Brain pericyte (primary cell): ENCODE data around the gene PYY.

Source experiments
- DNase-seq: peaks from one replicate; pipeline ENCODE4 v3.0.0-alpha.2; 2012; ENCODE audit warnings: low read depth, low spot score

PYY gene

DNA sequence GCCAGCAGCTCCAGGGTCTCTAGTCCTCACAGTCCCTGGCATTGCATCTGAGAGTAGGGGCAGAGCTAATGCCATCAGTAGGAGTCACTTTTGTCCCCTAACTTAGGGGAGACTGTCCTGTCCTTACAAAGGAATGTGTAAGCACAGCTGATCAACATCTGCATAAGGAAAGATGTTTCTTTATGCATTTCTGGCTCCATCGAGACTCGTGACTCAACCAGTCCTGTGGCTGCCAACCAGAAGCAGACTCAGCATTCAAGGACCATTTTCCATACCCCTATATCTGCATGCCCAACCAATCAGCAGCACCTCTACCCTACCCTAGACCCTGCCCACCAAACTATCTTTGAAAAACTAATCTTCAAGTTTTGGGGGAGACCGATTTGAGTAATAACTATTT is 38.2 kb downstream of the PYY start:
- DNase-seq = no peak

DNA sequence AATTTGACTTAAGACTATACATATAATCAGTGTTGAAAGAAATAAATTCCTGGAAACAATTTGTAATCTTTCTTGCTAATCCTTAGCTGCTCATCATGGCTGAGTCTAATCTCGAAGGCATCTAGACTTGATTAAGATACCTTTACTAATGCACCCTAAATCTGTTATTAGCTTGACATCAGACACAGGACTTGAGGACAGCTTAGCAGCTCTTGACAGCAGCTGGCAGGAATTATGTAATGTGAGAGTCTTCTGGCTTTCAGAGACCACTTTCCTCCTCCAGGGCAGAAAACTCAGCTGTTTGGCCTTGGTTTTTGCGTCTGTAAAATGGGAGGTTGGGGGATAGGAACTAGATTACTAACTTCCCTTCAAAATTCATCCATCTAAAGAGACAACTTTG is 39.3 kb downstream of the PYY start:
- DNase-seq = no peak

DNA sequence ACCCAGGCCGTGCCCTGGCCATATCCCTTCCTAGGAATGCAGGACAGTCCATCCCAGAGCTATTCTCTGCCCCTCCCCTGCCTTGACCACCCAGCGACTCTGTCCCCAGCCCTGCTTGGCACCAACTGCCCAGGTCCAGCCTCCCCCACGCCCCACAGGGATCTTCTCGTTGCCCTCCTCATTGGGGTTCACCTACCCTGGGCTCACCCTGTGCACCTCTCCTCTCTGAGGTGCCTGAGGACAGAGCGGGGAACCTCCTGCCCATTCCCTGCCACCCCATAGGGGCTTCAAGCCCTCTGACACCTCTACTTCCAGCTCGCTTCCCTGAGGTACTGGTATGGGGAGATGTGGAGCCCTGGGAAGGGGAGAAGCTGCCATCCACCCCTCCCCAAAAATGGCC is 40.2 kb downstream of the PYY start:
- no peak for DNase-seq

DNA sequence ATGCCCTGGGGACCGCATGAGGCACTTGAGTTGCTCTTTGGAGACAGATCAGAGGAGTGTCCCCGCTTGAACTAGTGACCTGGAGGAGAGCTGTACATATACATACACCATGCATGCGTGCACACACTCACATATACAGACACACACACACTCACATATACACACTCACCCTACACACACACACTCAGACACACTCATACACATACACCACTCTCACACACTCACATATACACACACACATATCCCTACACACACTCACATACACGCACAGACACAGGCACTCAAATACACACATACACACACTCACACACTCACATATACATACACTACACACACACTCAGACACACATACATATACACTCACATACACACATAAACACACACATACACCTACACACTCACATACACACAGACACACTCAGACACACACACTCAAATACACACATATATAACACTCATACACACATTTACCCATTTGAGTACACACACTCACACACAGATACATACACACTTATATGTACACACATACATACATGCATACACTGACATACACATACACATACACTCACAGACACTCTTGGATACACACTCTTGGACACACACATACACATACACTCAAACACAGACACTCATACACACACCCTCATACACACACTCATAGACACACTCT is 41.0 kb downstream of the PYY start:
- no peak for DNase-seq

DNA sequence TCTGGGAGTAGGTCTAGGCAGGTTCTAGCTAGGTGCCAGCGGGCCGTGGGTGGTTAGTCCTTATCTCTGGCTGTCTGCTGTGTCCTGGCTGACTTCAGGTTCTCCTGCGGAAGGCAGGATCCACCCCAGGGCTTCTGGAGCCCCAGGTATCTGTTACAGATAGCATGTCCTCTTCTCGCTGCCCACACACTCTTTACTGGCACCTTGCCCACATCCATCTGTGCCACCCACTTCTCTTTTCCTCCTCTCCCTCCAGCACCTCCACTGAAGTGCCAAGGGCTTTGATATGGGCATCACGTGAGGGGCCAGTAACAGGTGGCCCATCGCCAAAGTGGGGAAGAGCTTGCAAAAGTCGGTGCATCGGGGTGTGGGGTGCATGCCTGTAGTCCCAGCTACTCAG is 41.8 kb downstream of the PYY start:
- DNase-seq = no peak

DNA sequence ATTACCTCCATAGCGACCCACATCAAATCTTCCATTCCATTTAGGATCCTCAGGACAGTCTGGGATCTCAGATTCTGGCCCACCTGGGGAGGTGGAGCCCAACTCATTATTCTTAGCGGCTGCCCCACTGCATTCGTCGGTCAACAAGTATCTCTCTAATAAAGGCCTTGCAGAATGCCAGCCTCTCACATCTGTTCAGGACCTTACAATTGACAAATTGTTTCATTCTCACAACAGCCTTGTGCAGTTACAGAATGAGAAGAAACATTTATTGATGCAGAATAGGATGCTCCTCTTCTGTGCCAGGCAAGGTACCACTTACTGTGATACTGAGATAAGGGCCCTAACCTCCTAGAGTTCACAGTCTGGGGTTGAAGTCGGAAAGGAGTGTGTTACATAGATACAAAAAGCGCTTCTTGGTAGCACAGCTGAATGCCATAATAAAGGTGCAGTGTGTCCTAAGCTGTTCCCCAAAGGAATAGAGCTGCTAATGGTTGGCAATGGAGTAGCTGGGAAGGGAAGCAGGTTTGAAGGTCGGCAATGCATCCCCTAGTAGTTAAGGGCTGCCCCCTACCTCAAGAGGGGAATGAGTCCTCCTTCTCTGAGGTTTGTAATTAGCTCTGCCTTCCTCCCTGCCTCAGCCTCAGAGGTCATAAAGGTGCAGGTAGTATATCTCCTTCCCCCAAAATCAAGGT is 44.1 kb downstream of the PYY start:
- no peak for DNase-seq

DNA sequence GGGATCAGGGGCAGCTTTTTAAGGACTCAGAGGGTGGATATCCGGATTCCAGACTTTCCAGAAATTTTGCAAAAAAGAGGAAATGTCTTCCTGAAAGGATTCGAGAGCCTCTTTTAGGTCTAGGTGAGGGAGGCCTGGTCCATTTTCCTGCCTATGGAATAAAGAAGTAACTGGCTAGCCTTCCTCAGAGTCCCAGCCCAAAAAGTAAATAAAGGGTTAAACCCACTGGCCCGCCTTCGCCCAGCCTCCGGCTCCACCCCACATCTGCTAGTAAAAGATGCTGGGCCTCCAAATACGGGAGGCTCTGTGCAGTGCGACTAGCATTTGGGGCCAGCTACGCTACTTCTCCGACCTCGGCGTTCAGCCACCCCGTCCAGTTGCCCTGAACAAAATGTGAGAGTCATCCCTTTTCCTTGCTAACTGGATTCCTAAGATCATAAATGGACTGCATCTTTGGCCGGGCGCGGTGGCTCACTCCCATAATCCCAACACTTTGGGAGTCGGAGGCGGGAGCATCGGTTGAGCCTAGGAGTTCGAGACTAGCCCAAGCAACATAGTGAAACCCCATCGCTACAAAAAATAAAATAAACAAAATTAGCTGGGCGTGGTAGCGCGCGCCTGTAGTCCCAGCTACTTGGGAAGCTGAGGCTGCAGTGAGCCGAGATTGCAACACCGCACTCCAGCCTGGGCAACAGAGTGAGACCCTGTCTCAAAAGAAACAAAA is 45.6 kb downstream of the PYY start:
- no peak for DNase-seq

DNA sequence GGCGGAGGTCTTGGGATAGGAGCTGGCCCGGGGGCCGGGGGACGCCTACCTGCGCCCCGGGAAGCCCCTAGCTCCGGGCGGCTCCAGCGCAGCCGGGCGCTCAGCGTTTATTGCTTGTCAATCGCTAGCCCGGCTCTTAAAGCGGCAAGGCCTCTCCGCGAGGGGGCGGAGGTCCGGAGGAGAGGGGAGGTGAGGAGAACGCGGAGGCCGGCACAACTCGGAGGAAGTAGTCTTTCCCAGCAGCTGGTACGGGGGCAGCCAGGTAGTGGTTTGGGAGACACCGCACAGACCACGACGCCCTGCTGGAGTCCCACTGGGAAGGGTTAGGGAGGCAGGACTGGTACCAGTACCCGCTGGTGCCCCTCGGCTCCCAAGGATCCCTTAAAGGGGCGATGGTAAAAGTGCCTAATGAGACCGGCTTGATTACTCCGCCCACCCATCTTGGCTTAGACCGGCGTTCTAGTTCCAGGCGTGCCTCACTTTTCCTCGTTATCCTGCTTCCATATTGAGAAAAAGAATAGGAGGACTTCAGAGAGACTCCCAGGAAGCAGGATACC is 46.2 kb downstream of the PYY start, which contains the start of gene MPP2:
Gene MPP2, minus strand, starts transcription at position 112 of the 557 bp plus-strand sequence. CDS start 3,076 bp downstream, outside the sequence.
- DNase-seq = peak; percentile 24

DNA sequence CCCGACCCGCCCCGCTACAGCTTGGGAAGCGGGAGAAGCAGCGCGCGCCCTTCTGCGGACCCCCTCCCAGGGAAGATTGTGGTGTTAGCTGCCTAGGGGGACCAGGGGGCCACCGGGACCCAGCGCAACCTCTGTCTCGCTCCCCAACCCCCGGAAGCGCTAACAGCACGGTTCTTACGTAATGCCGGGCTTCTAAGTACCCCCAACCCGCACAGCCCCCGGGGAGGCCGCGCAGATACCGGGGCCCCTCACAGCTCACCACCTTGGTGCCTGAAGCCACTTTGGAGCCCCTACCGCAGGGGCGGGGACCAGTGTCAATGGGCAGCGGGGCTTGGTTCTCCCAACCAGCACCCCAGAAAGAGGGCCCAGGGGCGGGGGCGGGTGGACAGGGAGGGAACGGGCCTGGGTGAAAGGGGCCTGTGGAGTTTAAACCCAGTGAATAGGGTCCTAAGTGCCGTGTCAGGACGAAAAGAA is 46.8 kb downstream of the PYY start:
- DNase-seq = no peak

DNA sequence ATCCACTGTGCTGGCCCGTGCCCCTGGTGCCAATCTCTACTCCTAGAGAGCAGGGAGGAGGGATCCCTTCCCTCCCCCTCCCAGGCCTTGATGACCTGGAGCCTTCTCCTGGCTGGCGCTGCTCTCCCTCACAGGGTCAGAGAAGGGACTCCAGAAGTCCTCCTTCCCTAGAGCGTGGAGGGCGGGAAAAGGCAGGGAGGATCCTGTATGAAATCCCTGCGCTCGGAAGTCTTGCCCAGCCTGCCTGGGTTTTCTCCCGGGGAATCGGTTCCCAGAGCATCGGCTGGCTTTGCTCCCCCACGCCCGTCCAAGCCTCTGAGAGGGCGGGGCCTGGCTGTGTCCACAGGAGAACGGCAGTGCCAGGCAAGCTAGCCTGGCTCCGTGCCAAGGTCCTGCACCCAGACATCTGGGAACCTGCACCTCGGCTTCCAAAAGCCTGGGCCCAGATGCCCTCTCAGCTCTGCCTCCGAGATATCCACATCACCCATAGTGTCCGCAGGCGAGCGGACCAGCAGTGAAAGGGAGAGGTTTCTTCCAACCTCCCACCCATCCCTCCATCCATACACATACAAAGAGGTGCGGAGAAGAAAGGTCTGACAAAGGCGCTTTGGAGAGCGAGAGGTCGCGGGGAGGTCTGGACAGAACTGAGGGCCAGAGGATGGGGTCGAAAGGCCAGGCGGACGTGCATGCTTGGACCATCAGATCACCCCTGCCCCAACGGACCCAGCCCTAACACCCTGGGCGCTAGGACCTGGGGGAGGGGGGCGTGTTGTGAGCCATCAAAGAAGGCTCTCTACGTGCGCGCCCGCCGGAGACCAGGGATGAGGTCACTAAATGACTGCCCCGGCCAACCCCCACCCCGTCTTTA is 47.5 kb downstream of the PYY start:
- DNase-seq = no peak

DNA sequence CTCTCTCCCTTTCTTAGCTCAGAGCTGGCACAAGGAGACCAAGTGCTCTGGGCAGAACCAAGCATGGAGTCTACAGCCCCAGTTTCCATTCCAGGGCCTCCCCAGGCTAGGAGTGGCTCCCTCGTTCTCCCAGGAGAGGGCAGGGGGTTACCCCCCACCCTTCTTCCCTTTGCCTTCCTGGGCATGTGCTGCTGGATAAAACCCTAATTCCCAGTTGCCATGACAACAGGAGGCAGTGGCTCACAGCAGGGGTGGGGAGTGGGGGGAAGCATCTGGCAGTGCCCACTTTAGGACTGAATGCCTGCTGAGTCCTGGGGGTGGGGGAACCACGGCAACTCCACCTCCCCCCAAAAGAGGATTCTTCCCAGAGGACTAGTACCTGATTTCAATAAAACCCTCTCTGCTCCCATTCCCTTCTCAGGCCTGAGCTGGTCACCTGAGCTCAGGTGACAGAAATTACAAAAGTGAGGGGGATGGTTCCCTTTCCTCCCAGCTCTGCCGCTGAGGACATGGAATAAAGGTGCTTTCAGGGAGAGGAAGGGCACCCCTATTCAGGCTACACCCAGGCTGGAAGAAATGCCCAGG is 48.2 kb downstream of the PYY start:
- no peak for DNase-seq
